Effector CD8-positive, alpha-beta T cell (primary cell): ENCODE measurements around the gene CASZ1.

Source experiments
- DNase-seq: peaks from one replicate; lab custom pipeline; 2025; lab: John Stamatoyannopoulos, UW

CASZ1 gene

DNA sequence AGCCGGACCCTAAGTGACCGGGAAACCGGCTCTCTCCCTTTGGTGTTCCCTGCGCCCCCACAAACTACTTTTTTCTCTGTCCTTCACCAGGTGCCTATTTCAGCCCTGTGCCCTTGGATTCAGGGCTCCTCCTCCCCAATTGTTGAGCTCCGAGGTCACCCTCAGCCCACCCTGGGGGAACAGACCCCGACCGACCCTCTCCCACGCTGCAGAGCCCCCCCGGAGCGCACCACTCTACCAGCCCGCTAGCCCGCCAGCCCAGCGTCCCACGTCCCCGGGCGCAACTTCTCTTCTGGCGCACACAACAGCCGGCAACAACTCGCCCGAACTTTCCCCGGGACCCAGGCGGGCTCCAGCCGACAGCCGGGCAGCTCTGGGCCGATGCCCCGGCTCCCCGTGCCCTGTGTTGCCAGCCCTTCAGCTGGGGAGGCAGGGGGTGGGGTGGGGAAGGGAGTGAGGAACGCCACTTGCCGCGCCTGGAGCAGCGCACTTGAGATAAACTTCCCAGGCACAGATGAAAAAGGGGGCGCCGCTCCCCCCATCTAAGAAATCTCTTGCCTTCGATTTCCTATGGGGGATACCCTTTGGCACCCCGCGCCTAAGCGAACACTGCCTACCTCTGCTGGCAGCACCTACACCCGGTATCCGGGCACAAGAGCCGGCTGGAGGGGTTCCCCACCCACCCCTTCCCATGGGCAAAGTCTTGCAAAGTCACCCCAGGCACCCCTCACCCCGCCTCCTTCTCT lies 997 bp downstream of the CASZ1 start:
- DNase-seq = no peak

DNA sequence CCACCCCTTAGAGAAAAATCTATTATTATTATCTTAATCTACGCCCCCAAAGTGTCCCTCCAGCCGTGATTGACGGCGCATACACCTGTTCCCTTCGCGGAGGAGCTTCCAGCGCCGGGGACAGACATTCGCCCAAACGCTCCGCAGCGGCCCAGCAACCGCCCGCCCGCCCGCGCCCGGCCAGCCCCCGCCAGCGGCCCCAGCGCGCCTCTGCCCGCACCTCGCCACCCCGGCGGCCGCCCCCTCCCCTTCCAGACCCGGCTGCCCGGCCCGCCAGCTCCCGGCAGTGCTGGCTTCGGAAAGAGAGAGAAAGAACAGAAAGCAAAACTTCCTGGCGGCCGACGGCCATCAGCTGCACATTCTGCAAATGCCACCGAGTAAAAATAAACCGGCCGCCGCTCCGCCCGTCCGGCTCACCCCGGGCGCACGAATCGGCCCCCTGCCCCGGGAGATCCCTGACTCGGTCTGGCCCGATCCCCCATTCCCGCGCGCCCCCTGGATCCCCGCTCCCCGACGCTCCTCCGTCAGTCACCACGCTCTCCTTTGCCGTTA lies 1.6 kb downstream of the CASZ1 start:
- DNase-seq = no peak

DNA sequence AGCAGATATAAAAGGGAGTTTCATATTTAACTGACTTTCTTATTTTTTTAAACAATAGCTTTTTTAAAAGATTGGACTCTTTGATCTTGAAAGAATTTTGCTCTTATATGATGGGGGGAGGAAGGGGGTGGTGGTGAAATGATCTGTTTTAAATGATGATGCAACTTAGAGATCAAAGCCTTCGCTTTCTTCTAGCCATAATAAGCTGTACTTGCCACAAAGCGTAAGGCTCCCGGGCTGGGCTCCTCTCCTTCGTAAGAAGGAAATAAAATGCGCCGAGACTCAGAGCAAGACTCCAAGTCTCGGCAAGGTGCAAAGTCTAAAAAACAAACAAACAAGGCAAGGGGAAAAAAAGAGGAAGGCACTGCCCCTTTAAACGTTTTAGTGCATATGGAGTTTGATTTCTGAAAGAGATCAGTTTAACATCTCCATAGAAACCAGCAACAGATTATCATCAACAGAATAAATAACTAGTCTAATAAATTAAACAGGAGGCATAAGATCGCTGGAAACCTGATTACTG lies 3.3 kb downstream of the CASZ1 start:
- no peak for DNase-seq

- no peak for DNase-seq
Observed at GRCh38 chr1:10791105-10791951, 5.1 kb downstream of the CASZ1 start.

DNA sequence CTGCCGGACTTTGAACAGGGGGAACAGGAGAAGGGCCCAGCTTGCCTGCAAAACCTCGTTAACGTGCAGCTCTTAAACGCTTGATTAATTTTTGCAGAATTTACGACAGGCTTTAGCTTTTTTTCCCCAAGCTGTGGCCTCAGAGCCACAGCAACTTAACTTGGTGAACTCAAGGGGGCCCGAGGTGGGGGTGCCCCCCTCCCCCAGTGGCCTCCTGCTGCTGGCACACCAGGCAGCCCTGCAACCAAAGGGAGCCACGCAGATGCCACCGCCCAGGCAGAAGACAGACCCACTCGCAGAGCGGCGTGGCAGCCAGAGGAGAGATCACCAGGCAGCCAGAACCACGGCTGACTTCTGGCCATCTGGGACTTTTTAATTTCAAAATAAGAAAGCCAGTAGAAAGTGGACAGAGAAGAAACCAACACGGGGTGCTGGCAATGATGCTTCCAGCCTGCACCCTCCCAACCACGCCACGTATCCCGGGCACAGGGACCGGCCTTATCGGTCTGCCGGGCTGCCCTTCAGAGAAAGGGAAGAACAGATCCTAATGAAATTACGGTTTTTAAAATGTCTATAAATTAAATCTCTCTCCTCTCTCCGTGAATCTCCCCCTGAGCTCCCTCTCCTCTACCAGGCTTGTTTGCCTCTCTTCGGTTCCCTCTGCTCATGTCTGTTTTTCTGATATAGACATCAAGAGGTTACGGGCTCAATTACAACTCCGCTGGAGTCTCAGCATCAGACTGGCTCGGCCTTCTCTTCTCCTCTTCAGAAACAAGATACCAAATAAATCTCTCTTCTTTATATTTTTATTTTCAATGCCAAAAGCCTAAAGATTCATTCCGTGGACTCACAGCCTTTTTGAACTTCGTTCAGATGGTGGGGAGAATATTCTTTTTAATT lies 6.4 kb downstream of the CASZ1 start:
- no peak for DNase-seq

DNA sequence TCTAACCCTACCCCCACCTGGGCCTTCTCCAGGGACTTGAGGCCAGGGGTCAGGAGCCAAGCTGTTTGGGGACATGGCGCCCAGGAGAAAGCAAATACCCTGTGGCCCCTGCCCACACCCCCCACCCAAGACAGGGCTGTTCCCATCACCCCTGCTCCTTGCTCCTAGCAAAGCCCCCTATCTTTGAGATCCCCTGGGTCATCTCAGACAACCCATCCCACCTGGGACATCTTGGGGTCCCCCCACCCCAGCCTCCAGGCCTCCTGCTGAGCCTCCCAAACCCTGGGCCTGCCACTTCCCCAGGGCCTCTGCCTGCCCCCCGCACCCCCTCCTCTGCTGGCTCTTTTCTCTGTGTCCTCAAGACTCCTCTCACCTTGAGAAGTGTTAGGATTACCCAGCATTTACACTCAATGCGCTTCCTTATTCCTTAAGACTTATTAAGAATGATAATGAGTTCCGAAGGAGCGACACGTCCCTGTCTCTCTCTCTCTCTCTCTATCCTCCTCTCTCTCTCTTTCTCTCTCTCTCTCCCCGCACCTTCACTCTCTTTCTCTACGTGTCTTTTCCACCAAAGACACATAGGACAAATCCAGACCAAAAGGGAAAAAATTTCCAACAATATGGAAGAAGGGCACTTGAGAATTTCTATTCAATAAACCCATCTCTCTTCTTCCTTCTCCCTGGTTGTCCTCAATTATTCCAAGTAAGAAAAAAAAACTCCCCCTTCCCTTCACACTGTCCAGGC lies 7.2 kb downstream of the CASZ1 start:
- no peak for DNase-seq

DNA sequence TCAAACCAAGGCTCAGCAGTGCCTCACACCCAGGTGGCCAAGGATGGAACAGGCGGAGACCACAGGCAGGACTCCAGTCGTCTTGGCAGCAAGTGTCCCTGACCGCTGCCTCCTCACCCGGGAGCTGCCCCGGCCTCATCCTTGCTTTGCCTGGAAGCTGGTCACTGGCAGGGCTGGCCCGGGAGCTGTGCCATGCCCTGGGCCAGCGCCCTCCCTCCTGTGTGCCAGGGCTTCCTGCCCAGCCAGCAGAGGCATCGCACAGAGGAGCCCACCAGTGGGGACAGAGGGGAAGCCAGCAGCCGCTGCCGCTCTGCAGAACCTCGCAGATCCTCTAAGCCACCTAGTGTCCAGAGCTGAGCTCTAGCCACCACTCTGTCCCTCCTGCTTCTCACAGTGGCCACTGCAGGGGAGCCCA lies 7.8 kb downstream of the CASZ1 start:
- DNase-seq = no peak

DNA sequence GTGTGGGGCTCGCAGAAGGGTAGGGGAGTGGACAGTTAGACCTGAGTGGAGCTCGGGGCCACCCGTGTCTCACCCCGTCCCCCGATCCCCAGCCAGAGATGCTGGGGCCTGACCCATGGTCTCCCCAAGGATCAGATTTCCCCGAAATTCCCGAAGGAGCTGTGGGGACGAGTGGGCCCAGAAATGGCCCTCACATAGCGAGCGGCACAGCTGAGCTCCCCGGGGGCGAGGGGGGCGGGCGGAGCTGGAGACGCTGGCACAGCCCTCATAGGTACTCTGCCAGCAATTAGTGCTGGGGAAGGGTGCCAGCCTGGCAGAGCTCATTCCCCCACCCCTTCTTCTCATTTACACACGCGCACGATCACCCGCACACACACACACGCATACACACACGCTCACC lies 9.2 kb downstream of the CASZ1 start:
- DNase-seq = no peak

DNA sequence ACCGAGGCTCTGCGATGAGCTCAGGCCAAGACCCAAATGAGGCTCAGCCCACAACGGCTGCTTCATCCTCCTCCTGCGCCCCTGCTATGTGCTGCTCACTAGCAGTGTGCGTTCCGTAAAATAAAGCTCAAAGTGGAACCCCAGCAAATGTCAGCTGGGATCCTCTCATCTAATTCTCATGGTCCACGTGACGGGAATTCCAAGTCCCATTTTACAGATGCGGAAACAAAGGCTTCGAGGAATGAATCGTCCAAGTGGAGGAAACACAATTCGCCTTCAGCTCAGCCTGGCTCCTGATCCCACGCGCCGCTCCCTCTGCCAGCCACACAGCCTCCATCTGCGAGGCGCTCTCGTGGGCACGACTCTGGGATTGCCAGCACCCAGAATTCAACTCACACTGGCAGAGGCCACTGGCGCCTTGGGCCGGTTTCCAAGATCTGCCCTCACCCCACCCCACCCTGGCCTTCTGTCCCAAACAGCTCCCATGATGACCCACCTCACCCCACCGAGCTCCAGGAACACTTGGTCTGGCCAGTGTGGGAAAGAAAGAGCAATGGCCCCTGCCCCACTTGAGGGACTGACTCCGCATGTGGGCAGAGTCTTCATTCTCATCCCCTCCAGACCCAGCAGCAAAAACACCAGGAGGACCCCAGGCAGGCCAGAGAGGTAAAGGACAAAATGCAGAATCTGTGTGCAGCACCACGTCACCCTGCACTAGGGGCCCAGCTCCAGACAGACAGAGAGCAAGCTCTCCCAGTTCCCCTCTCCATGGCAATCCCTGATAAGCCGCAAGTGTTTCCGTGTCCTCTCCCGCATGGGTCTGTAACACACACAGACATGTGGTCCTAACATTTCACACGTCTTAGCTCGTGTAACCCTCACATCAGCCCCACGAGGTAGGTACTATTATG lies 10.5 kb downstream of the CASZ1 start:
- DNase-seq = no peak

GRCh38 chr1:10784998-10785727 lies 11.3 kb downstream of the CASZ1 start:
- no peak for DNase-seq

DNA sequence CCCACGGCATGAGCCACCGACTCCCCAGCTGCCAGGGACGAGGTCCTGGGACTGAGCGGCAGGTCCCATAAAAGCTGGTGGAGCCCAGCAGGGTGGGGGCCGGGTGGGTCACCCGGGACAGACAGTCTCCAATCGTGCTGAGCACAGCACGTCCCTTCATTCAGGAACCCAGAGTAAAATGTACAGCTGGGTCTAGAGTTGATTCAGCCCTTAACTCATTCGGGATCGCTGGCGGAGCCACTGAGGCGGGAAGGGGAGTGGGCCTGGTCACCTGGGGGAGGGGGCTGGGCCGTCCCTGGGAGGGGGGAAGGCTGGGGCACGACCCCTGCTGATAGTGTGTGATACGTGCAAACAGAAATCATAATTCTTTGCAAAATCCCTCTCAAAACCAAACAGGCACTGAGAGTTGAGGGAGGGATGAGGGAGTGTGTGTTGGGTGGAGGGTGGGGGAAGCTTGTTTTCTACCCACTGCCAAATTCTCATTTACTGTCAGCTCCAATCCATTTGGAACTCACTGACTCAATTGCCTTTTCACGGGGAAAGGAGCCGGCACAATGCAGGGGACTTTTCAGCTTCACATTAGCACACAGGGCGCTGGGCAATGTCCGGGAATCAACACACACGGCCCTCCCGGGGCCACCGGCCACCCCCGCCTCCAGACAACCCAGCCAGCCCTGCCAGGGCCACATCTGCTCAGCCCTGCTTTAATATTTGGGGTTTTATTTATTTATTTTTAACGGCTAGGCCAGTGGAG lies 13.8 kb downstream of the CASZ1 start:
- no peak for DNase-seq

- DNase-seq = no peak
Observed at GRCh38 chr1:10781137-10781536, 15.3 kb downstream of the CASZ1 start.

- DNase-seq = no peak
Observed at GRCh38 chr1:10779841-10780240, 16.6 kb downstream of the CASZ1 start.

DNA sequence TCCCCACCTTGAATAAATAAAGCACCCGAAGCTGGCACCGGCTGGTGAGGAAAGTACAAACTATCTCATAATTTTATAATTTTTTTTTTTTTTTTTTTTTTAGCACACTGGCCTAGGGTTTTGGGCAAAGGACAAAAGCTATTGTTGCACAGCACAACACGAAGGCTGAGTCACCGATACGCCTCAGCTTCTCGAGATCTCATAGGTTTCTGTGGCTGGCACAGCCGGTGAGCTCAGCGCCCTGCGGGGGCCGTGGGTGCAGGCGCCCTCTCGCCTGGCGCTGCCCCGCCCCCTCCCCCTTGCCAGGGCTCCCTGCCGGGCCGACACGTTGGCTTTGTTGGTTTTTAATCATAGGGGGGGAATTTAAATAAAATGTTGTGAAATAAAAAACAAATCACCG lies 17.2 kb downstream of the CASZ1 start:
- DNase-seq = no peak

DNA sequence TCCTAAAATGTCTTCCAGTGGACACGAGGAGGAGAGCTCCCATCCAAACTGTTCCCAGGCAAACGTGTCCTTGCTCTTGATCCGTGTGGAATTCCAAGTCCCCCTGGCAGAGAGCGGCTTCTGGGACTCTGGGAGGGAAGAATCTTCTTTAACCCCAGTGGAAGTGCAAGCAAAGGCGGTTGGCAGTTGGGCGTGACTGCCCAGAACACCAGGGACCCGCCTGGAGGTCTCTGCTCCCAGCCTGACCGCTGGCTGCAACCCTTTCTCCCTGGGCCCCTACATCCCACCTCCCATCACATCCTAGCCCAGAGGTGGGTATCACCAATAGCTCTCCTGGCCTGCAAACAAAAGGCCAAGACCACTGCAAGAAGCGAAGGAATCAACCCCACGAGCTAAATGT lies 17.8 kb downstream of the CASZ1 start:
- no peak for DNase-seq

GRCh38 chr1:10777749-10778574 lies 18.5 kb downstream of the CASZ1 start:
- DNase-seq = no peak

DNA sequence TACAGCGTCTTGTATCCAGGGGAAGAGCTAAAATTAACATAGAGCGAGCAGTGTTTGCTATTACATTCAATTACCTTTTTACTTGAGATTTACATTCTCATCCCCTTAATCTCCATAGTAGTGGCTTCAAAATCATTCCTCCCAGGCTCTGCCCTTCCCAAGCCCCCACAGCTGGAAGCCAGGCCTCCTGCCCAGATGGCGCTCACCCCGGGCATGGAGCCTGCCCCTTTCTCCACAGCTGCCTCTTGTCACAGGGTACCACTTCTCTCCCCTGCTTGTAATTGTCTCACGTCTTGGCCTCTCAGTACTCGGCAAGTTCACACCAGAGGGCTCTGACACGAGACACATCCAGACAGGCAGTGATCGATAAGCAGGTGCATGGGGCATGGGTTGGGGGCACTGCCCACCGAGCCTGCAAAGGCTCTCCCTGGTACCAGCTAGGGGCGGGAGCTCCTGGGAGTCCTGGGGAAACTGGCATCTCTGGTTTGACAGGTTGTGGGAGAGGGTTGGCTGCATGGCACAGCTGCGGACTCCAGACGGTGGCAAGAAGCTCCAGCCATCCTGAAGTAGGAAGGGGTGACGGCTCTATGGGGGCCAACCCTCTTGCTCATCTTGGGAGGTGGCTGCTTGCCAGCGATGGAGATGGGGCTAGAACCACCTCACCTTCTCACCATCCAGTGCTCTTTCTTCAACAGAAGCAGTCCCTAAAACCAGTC lies 20.1 kb downstream of the CASZ1 start:
- no peak for DNase-seq
